ENCODE results near the gene TNNT3. TPM values are rescaled to one million over a fixed set of nuclear protein-coding genes. Genes with fewer than 3 reads are reported as not detected.

TNNT3 gene
- total RNA-seq, 4 donors from 2014 or later: 1.7 to 4.1 (median 2.6) TPM; not detected in 1

DNA sequence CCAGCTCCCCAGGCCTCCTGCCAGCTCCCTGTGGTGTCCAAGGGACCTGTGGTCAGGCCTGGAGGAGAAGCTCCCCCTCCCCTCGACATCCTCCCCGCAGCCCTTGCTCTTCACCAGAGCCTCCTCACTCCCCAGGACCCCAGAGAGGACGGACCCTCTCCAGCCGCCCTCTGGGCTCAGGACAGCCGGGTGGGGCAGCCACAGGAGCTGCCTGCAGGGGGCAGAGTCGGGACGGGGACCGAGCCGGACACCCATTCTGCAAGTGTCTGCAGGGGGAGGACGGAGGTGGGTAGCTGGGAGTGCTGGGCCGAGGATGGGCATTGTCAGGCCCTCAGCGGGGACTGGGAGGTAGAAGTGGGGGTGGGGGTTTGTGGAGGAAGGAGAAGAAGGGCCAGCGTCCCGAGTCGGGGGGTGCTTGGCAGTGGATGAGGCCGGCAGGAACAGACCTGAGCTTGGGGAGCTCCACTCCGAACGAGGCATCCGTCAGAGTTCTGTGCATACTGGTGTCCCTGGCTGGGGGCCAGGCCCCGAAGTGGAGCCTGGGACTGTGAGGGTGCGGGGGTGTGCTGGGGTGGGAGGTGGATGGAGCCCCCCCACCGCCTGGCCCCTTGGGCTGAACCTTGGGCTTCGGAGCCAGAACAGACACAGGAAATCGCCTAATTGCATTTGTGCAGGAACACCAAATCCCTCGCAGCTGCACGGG lies 43.0 kb upstream of the TNNT3 start:
- no peaks in the 10 kb centered on the region for H3K9me3 ChIP-seq
- H3K27me3 ChIP-seq: no peaks in the 10 kb centered on the region
- H3K4me1 ChIP-seq: peaks cover 0 to 21% of the 10 kb centered on the region in 2 donors
- H3K27ac ChIP-seq: peak overlapping the region in 1 of 3 donors; percentile 17
- intact Hi-C loops (cut with DNase I): no loop called here
- 41 to 54% methylated on average over 20 to 23 of the region's 26 CpGs for WGBS, 2 donors
- no peak overlapping the region for H3K4me3 ChIP-seq (replicated peaks in 1 of 3)
- TF ChIP-seq POLR2A (IDR thresholded peaks at IDR 0.05): no peak
- TF ChIP-seq, protein P1, sequence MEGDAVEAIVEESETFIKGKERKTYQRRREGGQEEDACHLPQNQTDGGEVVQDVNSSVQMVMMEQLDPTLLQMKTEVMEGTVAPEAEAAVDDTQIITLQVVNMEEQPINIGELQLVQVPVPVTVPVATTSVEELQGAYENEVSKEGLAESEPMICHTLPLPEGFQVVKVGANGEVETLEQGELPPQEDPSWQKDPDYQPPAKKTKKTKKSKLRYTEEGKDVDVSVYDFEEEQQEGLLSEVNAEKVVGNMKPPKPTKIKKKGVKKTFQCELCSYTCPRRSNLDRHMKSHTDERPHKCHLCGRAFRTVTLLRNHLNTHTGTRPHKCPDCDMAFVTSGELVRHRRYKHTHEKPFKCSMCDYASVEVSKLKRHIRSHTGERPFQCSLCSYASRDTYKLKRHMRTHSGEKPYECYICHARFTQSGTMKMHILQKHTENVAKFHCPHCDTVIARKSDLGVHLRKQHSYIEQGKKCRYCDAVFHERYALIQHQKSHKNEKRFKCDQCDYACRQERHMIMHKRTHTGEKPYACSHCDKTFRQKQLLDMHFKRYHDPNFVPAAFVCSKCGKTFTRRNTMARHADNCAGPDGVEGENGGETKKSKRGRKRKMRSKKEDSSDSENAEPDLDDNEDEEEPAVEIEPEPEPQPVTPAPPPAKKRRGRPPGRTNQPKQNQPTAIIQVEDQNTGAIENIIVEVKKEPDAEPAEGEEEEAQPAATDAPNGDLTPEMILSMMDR (IDR thresholded peaks at IDR 0.05): peak in 3 of 6 experiments; percentile 12 to 25 (median 13)
- DNase-seq: peak in 1 of 2 donors; percentile 14
- no peaks in the 10 kb centered on the region for H3K36me3 ChIP-seq

DNA sequence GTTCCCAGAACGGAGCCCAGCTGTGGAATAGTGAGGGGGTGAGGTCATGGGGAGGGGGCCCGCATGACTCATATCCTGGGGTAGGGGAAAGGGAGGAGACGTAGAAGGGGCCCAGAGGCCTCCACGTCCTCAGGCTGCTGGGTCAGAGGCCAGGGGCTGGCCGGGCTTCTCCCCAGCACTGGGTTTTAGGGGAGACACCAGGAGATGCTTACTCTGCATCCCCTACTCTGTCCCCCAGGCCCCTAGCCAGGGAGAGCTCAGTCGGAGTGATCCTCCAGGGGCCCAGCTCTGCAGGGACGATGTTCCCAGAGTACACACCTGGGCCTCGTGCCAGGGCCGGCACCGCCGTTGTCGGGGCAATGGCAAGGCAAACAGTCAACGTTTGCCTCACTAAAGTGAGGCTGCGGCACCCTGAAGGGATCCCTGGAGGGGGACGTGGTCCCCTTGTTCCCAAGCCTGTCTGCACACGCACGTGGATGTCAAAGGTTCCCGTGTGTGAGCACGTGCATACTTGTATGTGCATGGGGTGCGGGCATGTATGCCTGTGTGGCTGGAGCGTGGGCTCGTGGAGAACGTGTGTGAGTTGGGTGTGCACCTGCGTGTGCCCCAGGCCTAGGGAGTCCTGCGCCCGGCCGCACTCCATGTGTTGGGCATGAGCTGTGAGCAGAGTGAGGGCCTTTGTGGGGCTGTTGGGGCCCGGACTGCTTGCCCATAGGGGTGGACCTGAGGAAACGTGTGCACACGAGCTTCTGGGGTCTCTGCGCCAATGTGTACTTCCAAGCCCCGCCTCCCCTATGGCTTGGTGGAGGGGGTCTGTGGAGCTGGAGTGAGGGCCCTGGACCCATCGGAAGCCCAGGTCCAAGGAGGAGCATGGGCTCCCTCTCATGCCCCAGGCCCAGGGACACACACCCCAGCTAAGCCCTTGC lies 42.0 kb upstream of the TNNT3 start:
- Histone ChIP-seq H3K36me3 (no peaks in the 10 kb centered on the region), H3K9me3 (no peaks in the 10 kb centered on the region), H3K4me3 (replicated peaks in 1 of 3) (no peak overlapping the region), H3K27me3 (no peaks in the 10 kb centered on the region), H3K4me1 (peaks cover 5 to 29% of the 10 kb centered on the region in 2 donors), H3K27ac (no peak overlapping the region)
- peak in 1 of 2 donors; percentile 29 for DNase-seq
- intact Hi-C loops (cut with DNase I): no loop called here
- TF ChIP-seq, protein P1 (IDR thresholded peaks at IDR 0.05): no peak
- no peak for TF ChIP-seq POLR2A (IDR thresholded peaks at IDR 0.05)
- WGBS, 2 donors: 42 to 83% methylated on average over 10 to 12 of the region's 33 CpGs

- H3K4me3 ChIP-seq (replicated peaks in 1 of 3): no peak overlapping the region
- H3K27ac ChIP-seq: no peak overlapping the region
- no peak for TF ChIP-seq POLR2A (IDR thresholded peaks at IDR 0.05)
- TF ChIP-seq, protein P1 (IDR thresholded peaks at IDR 0.05): no peak
- no peak for DNase-seq
- peaks cover 5 to 29% of the 10 kb centered on the region in 2 donors for H3K4me1 ChIP-seq
- WGBS, 2 donors: 84 to 92% methylated on average over 29 to 30 of the region's 30 CpGs
- H3K9me3 ChIP-seq: no peaks in the 10 kb centered on the region
- intact Hi-C loops (cut with DNase I): no loop called here
- no peaks in the 10 kb centered on the region for H3K27me3 ChIP-seq
- no peaks in the 10 kb centered on the region for H3K36me3 ChIP-seq
These were observed 41.1 kb upstream of the TNNT3 start for GRCh38 chr11:1878137-1879031.

DNA sequence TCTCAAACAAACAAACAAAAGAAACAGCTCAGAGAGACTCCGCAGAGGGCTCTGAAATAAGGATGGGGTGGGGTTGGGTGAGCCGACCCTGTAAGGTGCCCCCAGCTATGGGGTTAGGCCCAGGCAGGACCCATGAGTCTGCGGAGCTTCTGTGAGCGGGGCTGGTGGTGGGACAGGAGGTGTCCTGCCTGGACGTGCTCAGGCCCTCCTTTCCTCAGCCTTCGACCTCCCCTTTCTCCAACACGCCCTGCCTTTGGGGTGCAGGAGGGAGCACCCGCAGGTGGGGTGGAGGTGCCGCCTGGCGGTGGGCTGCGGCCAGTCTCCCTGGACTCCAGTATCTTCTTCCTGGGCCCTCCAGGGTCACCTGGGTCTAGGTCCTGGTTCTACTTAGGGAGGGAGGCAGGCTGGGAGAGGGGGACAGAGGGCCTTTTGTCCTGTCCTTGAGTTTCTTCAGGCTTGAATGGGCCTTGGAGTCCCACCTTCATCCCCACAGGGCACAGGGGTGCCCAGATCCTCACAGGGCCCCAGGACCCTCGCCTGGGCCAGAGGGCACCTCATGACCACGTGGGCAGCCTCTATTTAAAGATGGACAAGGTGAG lies 40.1 kb upstream of the TNNT3 start:
- no peak overlapping the region for H3K4me3 ChIP-seq (replicated peaks in 1 of 3)
- H3K36me3 ChIP-seq: no peaks in the 10 kb centered on the region
- no peaks in the 10 kb centered on the region for H3K27me3 ChIP-seq
- TF ChIP-seq, protein P1 (IDR thresholded peaks at IDR 0.05): no peak
- no peak for TF ChIP-seq POLR2A (IDR thresholded peaks at IDR 0.05)
- H3K27ac ChIP-seq: no peak overlapping the region
- intact Hi-C loops (cut with DNase I): no loop called here
- H3K4me1 ChIP-seq: peaks cover 5 to 29% of the 10 kb centered on the region in 2 donors
- DNase-seq: no peak
- WGBS, 2 donors: 87 to 92% methylated on average over 4 to 11 of the region's 13 CpGs
- H3K9me3 ChIP-seq: no peaks in the 10 kb centered on the region

All from thyroid gland (tissue), 4 donors.